HG03095 (cell line): ENCODE results near the gene DDX52.
A peak's percentile ranks its signal among the peaks of the same experiment; 100 is the strongest.
"Not testable (repeated sequence)": the region's sequence is repeated elsewhere in the genome, so short reads cannot be mapped to it uniquely, and the experiment has no call there.

Source experiments
- ATAC-seq: cut with Tn5 transposase; IDR thresholded peaks from one replicate; pipeline ENCODE4 v1.9.1; 2021; ENCODE audit warnings: moderate library complexity; ENCODE audit not compliant: unreplicated experiment

The DDX52 gene

GRCh38 chr17:37643118-37643766, at the start of gene DDX52:
Gene DDX52 (minus strand): TSS chr17:37643446. CDS start chr17:37643420, 26 bp downstream.
- peak; percentile 80 for ATAC-seq

- no peak for ATAC-seq
Measured at GRCh38 chr17:37691807-37692206, 48.6 kb upstream of the DDX52 start.

GRCh38 chr17:37689317-37689716, 46.1 kb upstream of the DDX52 start:
- ATAC-seq, result no peak

- ATAC-seq, result no peak
Measured at GRCh38 chr17:37683454-37683984, 40.3 kb upstream of the DDX52 start.

GRCh38 chr17:37682007-37682406, 38.8 kb upstream of the DDX52 start:
- ATAC-seq, result no peak

- not testable (repeated sequence) for ATAC-seq
Measured at GRCh38 chr17:37679995-37680394, 36.7 kb upstream of the DDX52 start.

GRCh38 chr17:37678036-37678435, 34.8 kb upstream of the DDX52 start:
- no peak for ATAC-seq

- ATAC-seq, result no peak
Measured at GRCh38 chr17:37677021-37677420, 33.8 kb upstream of the DDX52 start.

- ATAC-seq, result no peak
Measured at GRCh38 chr17:37676115-37676925, 33.1 kb upstream of the DDX52 start.

- ATAC-seq, result no peak
Measured at GRCh38 chr17:37674511-37674910, 31.3 kb upstream of the DDX52 start.

- no peak for ATAC-seq
Measured at GRCh38 chr17:37673386-37673785, 30.1 kb upstream of the DDX52 start.

GRCh38 chr17:37672548-37673078, 29.4 kb upstream of the DDX52 start:
- ATAC-seq, result no peak

GRCh38 chr17:37671824-37672547, 28.7 kb upstream of the DDX52 start:
- no peak for ATAC-seq

GRCh38 chr17:37671028-37671823, 28.0 kb upstream of the DDX52 start:
- ATAC-seq, result no peak

GRCh38 chr17:37667039-37667438, 23.8 kb upstream of the DDX52 start:
- no peak for ATAC-seq

- no peak for ATAC-seq
Measured at GRCh38 chr17:37664214-37664613, 21.0 kb upstream of the DDX52 start.

GRCh38 chr17:37662353-37662752, 19.1 kb upstream of the DDX52 start:
- ATAC-seq, result no peak

- ATAC-seq, result no peak
Measured at GRCh38 chr17:37661400-37662014, 18.3 kb upstream of the DDX52 start.

- ATAC-seq, result no peak
Measured at GRCh38 chr17:37659925-37660324, 16.7 kb upstream of the DDX52 start.

- no peak for ATAC-seq
Measured at GRCh38 chr17:37657202-37657601, 14.0 kb upstream of the DDX52 start.
